AG09319 (cell line): ENCODE measurements around the gene SELPLG.
"Not testable (repeated sequence)": the region's sequence is repeated elsewhere in the genome, so short reads cannot be mapped to it uniquely, and the experiment has no call there.

Experiments
- DNase-seq: peaks from one replicate; pipeline ENCODE4 v3.0.0-alpha.2; 2010; ENCODE audit warnings: low read depth; ENCODE audit errors: extremely low read depth
- TF ChIP-seq, protein P1 (sequence below): IDR thresholded peaks from 2 replicates; pipeline ENCODE4 v1.5.1; 2011; ENCODE audit warnings: low read depth, mild to moderate bottlenecking, inconsistent platforms, low read length, moderate library complexity

Gene SELPLG

DNA sequence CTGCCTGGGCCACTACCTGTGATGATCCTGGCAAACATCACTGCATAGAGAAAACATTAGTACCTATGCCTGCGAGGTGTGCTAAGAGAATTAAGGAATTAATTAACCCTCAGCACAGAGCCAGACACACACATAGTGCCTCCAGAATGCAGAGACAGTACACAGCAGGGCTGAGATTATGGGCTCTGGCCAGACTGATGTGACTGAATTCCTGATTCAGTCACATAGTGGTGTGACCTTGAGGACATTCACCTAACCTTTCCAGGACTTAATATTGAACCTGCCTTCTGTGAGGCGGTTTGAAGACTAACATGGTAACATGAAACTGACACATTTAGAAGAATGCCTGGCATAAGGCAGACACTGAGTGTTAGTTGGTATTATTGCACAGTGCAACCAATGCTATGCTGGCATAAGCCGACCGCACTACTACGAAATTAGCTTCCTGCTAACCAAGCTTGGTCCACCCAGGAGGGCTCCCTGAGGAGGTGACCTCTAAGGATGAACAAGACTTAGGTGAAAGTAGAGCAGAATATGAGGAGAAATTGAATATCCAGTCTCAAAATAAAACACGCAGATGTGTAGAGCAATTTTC is 32.0 kb upstream of the SELPLG start:
- no peak for DNase-seq
- TF ChIP-seq, protein P1, sequence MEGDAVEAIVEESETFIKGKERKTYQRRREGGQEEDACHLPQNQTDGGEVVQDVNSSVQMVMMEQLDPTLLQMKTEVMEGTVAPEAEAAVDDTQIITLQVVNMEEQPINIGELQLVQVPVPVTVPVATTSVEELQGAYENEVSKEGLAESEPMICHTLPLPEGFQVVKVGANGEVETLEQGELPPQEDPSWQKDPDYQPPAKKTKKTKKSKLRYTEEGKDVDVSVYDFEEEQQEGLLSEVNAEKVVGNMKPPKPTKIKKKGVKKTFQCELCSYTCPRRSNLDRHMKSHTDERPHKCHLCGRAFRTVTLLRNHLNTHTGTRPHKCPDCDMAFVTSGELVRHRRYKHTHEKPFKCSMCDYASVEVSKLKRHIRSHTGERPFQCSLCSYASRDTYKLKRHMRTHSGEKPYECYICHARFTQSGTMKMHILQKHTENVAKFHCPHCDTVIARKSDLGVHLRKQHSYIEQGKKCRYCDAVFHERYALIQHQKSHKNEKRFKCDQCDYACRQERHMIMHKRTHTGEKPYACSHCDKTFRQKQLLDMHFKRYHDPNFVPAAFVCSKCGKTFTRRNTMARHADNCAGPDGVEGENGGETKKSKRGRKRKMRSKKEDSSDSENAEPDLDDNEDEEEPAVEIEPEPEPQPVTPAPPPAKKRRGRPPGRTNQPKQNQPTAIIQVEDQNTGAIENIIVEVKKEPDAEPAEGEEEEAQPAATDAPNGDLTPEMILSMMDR = no peak

DNA sequence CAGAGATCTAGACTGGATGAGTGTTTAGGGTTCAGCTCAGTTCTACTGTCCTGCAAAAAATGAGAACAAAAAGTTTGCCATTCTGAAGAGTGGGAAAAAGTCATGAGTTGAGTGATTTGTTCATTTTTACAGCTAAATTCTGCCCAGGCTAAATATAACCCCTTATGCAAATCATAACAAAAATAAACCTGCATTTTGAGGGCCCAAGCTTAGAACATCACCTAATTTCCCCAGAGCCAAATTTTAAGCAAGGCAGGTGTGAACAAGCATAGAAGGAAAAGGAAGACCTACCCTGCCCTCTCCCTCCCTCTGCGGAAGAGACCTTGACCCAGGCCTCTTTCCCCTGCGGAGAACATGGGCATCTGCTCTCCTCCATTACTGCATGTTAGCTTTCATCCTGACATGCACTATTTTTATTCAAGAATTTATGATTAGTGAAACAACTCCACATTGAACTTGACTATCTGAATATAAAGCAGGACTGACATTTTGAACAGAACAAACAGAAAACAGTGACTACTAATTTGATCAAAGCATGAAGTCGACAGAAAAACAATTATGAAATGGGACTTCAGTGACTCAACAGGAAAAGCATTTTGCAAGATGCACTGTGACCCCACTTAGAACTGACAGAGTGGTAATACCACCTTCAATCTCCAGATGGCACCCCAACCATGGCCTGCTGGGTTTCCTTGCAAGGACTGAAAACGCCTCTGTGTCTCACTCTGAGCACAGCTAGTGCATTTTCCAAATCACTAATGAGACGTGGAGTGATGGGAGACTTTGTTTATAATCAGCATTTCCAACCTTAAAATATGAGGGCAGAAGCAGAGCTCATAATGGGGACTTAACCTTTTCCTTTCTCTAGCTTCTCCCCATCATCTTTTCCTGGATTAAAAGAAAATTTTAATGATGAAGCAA is 30.9 kb upstream of the SELPLG start:
- TF ChIP-seq, protein P1 = peak; percentile 88
- DNase-seq = peak; percentile 88

DNA sequence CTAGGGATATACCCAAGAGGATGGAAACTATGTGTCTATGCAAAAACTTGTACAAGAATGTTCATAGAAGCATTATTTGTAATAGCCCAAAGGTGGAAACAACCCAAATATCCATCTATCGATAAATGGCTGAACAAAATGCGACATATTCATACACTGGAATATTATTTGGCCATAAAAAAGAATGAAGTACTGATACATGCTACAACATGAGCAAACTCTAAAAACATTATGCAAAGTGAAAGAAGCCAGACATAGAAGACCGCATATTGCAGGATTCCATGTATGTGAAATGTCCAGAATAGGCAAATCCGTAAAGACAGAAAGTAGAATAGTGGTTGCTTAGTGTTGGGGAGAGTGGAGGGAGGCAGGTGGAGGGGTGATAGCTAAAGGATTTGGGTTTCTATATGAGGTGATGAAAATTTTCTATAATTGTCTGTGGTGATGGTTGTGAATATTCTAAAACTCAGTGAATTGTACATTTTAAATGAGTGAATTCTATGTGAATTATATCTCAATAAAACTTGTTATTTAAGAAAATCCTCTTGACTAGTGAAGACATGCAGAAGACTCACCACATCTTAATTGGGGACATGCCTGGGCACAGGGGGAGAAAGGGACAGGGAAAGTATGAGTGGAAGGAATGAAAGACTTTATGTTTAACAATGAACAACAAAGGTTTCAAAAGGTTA is 29.8 kb upstream of the SELPLG start:
- TF ChIP-seq, protein P1 = no peak

DNA sequence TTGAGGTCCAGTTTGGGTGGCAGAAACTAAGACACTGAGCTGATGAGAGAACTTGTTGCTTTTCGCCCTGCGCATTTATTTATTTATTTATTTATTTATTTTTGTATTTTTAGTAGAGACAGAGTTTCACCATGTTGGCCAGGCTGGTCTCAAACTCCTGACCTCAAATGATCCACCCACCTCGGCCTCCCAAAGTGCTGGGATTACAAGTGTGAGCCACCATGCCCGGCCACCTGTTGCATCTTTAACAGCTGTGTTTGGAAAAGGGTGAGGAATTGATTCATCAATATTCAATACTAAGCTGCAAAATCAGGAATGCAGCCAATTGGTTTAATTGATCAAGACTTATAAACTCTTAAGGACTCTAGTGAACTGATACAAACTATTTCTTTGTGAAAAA is 24.4 kb upstream of the SELPLG start:
- DNase-seq = not testable (repeated sequence)

More for the DNA sequence above, 29.8 kb upstream of the SELPLG start:
- DNase-seq = no peak

DNA sequence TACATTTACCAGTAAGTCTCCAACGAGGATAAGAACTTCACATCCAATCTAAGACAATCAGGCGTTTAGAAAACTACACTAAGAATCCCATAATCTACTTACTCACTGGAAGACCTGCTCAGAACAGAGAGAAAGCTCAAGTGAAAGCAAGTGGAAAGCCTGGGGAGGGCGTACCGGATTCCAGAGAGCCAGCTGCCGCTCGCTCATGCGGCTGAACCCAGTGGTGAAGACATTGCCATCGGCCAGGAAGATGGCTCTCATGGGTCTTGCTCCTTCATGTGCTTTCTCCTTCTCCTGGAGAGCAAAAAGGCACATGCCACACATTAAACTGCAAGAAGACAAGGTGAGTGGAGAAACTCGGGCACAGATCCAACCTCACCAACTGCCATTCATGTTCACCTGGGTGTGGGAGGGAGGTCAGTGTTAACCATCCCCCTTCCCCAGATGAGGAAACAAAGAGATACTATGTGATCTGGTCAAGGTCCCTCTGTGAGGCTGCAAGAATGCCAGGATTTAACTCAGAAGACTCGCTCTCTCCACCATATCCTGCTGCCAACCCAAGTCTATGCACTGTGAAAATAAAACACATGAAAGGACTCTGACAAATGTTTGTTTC is 23.5 kb upstream of the SELPLG start:
- TF ChIP-seq, protein P1 = no peak
- no peak for DNase-seq

DNA sequence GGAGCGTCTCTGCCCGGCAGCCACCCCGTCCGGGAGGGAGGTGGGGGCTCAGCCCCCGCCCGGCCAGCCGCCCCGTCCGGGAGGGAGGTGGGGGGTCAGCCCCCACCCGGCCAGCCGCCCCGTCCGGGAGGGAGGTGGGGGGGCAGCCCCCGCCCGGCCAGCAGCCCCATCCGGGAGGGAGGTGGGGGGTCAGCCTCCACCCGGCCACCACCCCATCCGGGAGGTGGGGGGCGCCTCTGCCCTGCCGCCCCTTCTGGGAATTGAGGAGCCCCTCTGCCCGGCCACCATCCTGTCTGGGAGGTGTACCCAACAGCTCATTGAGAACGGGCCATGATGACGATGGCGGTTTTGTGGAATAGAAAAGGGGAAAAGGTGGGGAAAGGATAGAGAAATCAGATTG is 22.6 kb upstream of the SELPLG start:
- DNase-seq = not testable (repeated sequence)

DNA sequence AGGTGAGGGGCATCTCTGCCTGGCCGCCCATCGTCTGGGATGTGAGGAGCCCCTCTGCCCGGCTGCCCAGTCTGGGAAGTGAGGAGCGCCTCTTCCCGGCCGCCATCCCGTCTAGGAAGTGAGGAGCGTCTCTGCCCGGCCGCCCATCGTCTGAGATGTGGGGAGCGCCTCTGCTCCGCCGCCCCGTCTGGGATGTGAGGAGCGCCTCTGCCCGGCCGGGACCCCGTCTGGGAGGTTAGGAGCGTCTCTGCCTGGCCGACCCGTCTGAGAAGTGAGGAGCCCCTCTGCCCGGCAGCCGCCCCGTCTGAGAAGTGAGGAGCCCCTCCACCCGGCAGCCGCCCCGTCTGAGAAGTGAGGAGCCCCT is 22.1 kb upstream of the SELPLG start:
- not testable (repeated sequence) for DNase-seq

DNA sequence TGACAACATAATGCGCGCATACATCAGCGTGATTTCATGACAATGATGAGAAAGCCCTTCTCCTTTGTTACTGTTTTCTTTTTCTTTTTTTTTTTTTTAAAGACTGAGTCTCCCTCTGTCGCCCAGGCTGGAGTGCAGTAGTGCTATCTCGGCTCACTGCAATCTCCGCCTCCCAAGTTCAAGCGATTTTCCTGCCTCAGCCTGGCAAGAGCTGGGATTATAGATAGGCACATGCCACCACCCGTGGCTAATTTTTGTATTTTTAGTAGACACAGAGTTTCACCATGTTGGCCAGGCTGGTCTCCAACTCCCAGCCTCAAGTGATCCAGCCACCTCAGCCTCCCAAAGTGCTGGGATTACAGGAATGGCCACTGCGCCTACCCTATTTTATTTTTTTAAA is 20.9 kb upstream of the SELPLG start:
- DNase-seq = not testable (repeated sequence)

DNA sequence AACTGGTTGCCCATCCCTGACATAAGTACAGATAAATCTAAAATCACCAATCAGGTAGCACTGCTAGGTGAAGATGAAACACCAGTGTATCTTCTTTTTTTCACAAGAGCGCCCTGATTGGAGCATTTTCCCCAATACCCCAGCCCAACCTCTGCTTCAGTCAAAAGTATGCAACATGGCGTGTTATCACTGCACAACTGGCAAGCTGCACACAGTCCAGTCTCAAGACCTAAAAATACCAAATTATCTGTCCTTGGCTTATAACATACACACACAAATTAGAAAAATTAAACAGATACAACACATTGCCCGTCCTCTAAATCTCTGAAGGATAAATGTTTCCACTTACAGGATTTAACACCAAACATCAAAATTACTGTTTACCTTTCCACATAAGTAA is 20.2 kb upstream of the SELPLG start:
- no peak for DNase-seq
- TF ChIP-seq, protein P1 = no peak
